DND-41 (cell line): ENCODE data around the gene ARHGAP25.

Experiments
- ATAC-seq: fragments of 200-7000 bp; cut with Tn5 transposase; 3 replicates; pipeline ENCODE4 v1.9.1; 2021; ENCODE audit warnings: low read depth; ENCODE audit not compliant: insufficient read depth
- DNase-seq: peaks from one replicate; pipeline ENCODE4 v3.0.0-alpha.2; 2020
- H2AFZ ChIP-seq: 2 replicates; pipeline ENCODE4 v1.6.0; 2012; ENCODE audit warnings: low read depth, low read length
- H3K27ac ChIP-seq: 2 replicates; pipeline ENCODE4 v1.5.1; 2012; ENCODE audit warnings: low read length, inconsistent platforms
- H3K27me3 ChIP-seq: fragments of 200-600 bp; sonication (generic); 2 replicates; pipeline ENCODE4 v1.6.0; 2012; ENCODE audit warnings: low read length, mild to moderate bottlenecking, inconsistent platforms; ENCODE audit not compliant: insufficient read depth, poor library complexity
- H3K36me3 ChIP-seq: 2 replicates; pipeline ENCODE4 v1.5.1; 2012; ENCODE audit warnings: low read length, inconsistent platforms; ENCODE audit not compliant: insufficient read depth
- H3K4me1 ChIP-seq: 2 replicates; pipeline ENCODE4 v1.5.1; 2012; ENCODE audit warnings: mild to moderate bottlenecking, low read length; ENCODE audit not compliant: insufficient read depth
- H3K4me2 ChIP-seq: 2 replicates; pipeline ENCODE4 v1.6.0; 2012; ENCODE audit warnings: mild to moderate bottlenecking, moderate library complexity, low read length, inconsistent platforms; ENCODE audit not compliant: insufficient read depth
- H3K4me3 ChIP-seq, 2 experiments: fragments of 200-600 bp in 1 of 2; shearing (Covaris generic) in 1 of 2; 2 replicates each; pipeline ENCODE4 v1.5.1; 2012 to 2016; ENCODE audit warnings: inconsistent platforms in 2 of 2, low read length in 2 of 2, mild to moderate bottlenecking in 2 of 2, low read depth in 1 of 2, moderate library complexity in 1 of 2
- H3K79me2 ChIP-seq: 2 replicates; pipeline ENCODE4 v1.6.0; 2012; ENCODE audit warnings: low read length, inconsistent platforms; ENCODE audit not compliant: insufficient read depth
- H3K9ac ChIP-seq: 2 replicates; pipeline ENCODE4 v1.6.0; 2012; ENCODE audit warnings: low read depth, mild to moderate bottlenecking, inconsistent platforms, low read length, moderate library complexity
- H3K9me3 ChIP-seq: 2 replicates; pipeline ENCODE4 v1.5.1; 2012; ENCODE audit warnings: low read length, moderate library complexity, mild to moderate bottlenecking, inconsistent platforms; ENCODE audit not compliant: insufficient read depth, severe bottlenecking
- H4K20me1 ChIP-seq: 2 replicates; pipeline ENCODE4 v1.6.0; 2012; ENCODE audit warnings: low read length; ENCODE audit not compliant: insufficient read depth
- CTCF ChIP-seq: IDR thresholded peaks from 2 replicates; pipeline ENCODE4 v1.5.1; 2012; ENCODE audit warnings: borderline replicate concordance, low read length, moderate library complexity, mild to moderate bottlenecking; ENCODE audit not compliant: poor library complexity, severe bottlenecking; ENCODE audit errors: extremely low read depth
- EZH2 ChIP-seq: IDR thresholded peaks from 3 replicates; pipeline ENCODE4 v1.6.1; 2012; ENCODE audit warnings: borderline replicate concordance, low read depth, mild to moderate bottlenecking, moderate library complexity, low read length, inconsistent platforms; ENCODE audit not compliant: severe bottlenecking

The ARHGAP25 gene

GRCh38 chr2:68742626-68743415 lies 8.2 kb downstream of the ARHGAP25 start:
- TF ChIP-seq CTCF: no peak
- TF ChIP-seq EZH2: no peak

GRCh38 chr2:68743531-68743930 lies 8.9 kb downstream of the ARHGAP25 start:
- no peak overlapping the region for H2AFZ ChIP-seq
- H3K27ac ChIP-seq: peak overlapping the region; percentile 24; the same call in 1 of the 2 replicates
- no peaks in the 10 kb centered on the region for H3K9me3 ChIP-seq
- no peaks in the 10 kb centered on the region for H4K20me1 ChIP-seq
- ATAC-seq (no peak), DNase-seq (no peak)
- H3K4me2 ChIP-seq: no peak overlapping the region
- peaks cover 21% of the 10 kb centered on the region for H3K36me3 ChIP-seq
- H3K4me3 ChIP-seq: no peak overlapping the region
- no peak for TF ChIP-seq EZH2
- TF ChIP-seq CTCF: no peak
- peaks cover 62% of the 10 kb centered on the region for H3K4me1 ChIP-seq
- H3K9ac ChIP-seq: no peak overlapping the region
- peaks cover 94% of the 10 kb centered on the region for H3K79me2 ChIP-seq
- no peaks in the 10 kb centered on the region for H3K27me3 ChIP-seq

More at GRCh38 chr2:68742626-68743415, 8.2 kb downstream of the ARHGAP25 start:
- no peak for DNase-seq
- no peak overlapping the region for H3K9ac ChIP-seq
- H3K4me2 ChIP-seq: peak overlapping the region; percentile 9; the same call in 1 of the 2 replicates
- no peak for ATAC-seq
- peaks cover 21% of the 10 kb centered on the region for H3K36me3 ChIP-seq
- H3K4me3 ChIP-seq: no peak overlapping the region
- peak overlapping the region; percentile 24 for H3K27ac ChIP-seq
- no peak overlapping the region for H2AFZ ChIP-seq
- H4K20me1 ChIP-seq: no peaks in the 10 kb centered on the region
- H3K9me3 ChIP-seq: no peaks in the 10 kb centered on the region
- H3K79me2 ChIP-seq: peaks cover 94% of the 10 kb centered on the region
- peaks cover 69% of the 10 kb centered on the region for H3K4me1 ChIP-seq
- no peaks in the 10 kb centered on the region for H3K27me3 ChIP-seq

GRCh38 chr2:68744366-68744912 lies 9.8 kb downstream of the ARHGAP25 start:
- ATAC-seq: no peak
- Histone ChIP-seq H2AFZ (no peak overlapping the region), H3K27me3 (no peaks in the 10 kb centered on the region), H4K20me1 (no peaks in the 10 kb centered on the region), H3K79me2 (peaks cover 93% of the 10 kb centered on the region), H3K4me1 (peaks cover 55% of the 10 kb centered on the region), H3K4me3 (no peak overlapping the region), H3K36me3 (peaks cover 21% of the 10 kb centered on the region), H3K27ac (peak overlapping the region; percentile 8; the same call in 1 of the 2 replicates), H3K9ac (no peak overlapping the region), H3K9me3 (no peaks in the 10 kb centered on the region), H3K4me2 (no peak overlapping the region)
- TF ChIP-seq CTCF (no peak), EZH2 (no peak)
- no peak for DNase-seq
